ENCODE measurements around the gene PON2. TPM values are rescaled to one million over a fixed set of nuclear protein-coding genes. Genes with fewer than 3 reads are reported as not detected.

Gene PON2
- total and polyA plus RNA-seq, 2 of the 8 experiments (the other 6 are each of a cell fraction or from before 2014, with no cell fraction given) = 20.6 to 31.0 TPM

DNA sequence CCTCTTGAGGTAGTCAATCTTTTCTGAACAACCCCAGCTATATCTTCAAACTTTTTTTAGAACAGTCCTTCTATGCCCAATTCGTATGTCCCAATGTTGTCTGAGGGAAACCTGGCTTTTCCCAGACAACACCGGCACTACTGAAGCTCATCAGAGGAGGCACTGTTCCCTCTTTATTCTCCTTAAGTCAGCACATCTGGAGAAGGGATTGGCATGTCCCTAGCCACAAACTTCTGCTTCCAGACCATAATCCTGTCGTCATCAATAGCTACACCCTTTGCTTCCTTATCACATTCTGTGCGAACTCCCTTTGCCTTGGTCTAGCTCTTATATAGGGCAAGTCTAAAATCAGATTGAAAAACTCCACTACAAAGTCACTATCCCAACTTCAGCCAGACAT is 61.5 kb downstream of the PON2 start:
- no peaks in the 10 kb centered on the region for H3K36me3 ChIP-seq (ENCODE audit: control insufficient read depth in 2 of 4, insufficient read depth in 4 of 4, low read length in 3 of 4)
- DNase-seq (ENCODE audit: low read depth in 1 of 2, low spot score in 2 of 2) (no peak), FAIRE-seq (no peak)
- H3K4me3 ChIP-seq (ENCODE audit: extremely low read depth in 1 of 4, insufficient read depth in 2 of 4, low read depth in 3 of 4, low read length in 4 of 4) = no peak overlapping the region
- H2AFZ ChIP-seq (ENCODE audit: low read length) = no peak overlapping the region
- no peak overlapping the region for H2BK120ac ChIP-seq (replicated peaks; ENCODE audit: low read depth, low read length)
- no peaks in the 10 kb centered on the region for H3K79me2 ChIP-seq (ENCODE audit: control insufficient read depth in 1 of 2, insufficient read depth in 2 of 2, low read length in 2 of 2)
- H3K9ac ChIP-seq (replicated peaks in 1 of 4; ENCODE audit: extremely low read depth in 1 of 4, low read depth in 3 of 4, low read length in 3 of 4) = no peak overlapping the region
- H3K27me3 ChIP-seq (replicated peaks in 1 of 4; ENCODE audit: control insufficient read depth in 3 of 4, extremely low read depth in 1 of 4, insufficient read depth in 3 of 4, low read length in 3 of 4) = no peaks in the 10 kb centered on the region
- WGBS, 2 experiments (ENCODE audit: extremely low coverage in 1 of 2, insufficient coverage in 1 of 2, insufficient read length in 1 of 2, insufficient replicate concordance in 2 of 2, low coverage in 1 of 2, low lambda C conversion rate in 2 of 2, missing lambda C conversion rate in 1 of 2) = 91% methylated on average over 4 of the region's 4 CpGs; no CpG with 5 or more reads in 1 of the 2 experiments
- H2BK20ac ChIP-seq (ENCODE audit: low read length) = no peak overlapping the region
- no peak overlapping the region for H4K8ac ChIP-seq (ENCODE audit: extremely low read depth, insufficient read depth, low read length)
- H3K18ac ChIP-seq (ENCODE audit: extremely low read depth, low read length) = no peak overlapping the region
- no peak overlapping the region for H3K4me2 ChIP-seq (ENCODE audit: insufficient read depth in 1 of 2, low read depth in 2 of 2, low read length in 2 of 2)
- H3K14ac ChIP-seq (ENCODE audit: insufficient read length) = no peak overlapping the region
- H4K91ac ChIP-seq (replicated peaks; ENCODE audit: insufficient read length, low read length) = no peak overlapping the region
- H2BK5ac ChIP-seq (ENCODE audit: low read depth, low read length) = no peak overlapping the region
- H2BK15ac ChIP-seq (ENCODE audit: low read length) = no peak overlapping the region
- H4K20me1 ChIP-seq (replicated peaks in 1 of 2; ENCODE audit: control insufficient read depth in 1 of 2, insufficient read depth in 2 of 2, low read length in 2 of 2) = no peaks in the 10 kb centered on the region
- H3K23me2 ChIP-seq (ENCODE audit: low read depth, low read length) = no peaks in the 10 kb centered on the region; the same call in 1 of the 2 replicates
- H3K4me1 ChIP-seq (replicated peaks in 1 of 4; ENCODE audit: control insufficient read depth in 3 of 4, insufficient read depth in 4 of 4, low read length in 3 of 4) = no peaks in the 10 kb centered on the region
- no peak overlapping the region for H3K27ac ChIP-seq (ENCODE audit: low read depth, low read length)
- CTCF ChIA-PET (ENCODE audit: partially characterized antibody) = interaction anchor here (0.7 to 1.5 kb wide), 8 partner anchors 8 to 375 kb away, joined by 3 to 5 read pairs (median 3); partner anchors contain the start of gene PON3
- H2AK5ac ChIP-seq (ENCODE audit: low read depth, low read length) = no peak overlapping the region
- H3K79me1 ChIP-seq (ENCODE audit: low read depth, low read length) = no peaks in the 10 kb centered on the region
- peaks cover 0 to 6% of the 10 kb centered on the region in 2 experiments; a peak in 1 of 4 replicates for H3K9me3 ChIP-seq (ENCODE audit: insufficient read depth in 2 of 2, low read depth in 1 of 2, low read length in 1 of 2)
- H3K4ac ChIP-seq (replicated peaks; ENCODE audit: insufficient read length, low read depth, low read length) = no peak overlapping the region
- H4K5ac ChIP-seq (ENCODE audit: insufficient read length, low read depth, low read length) = no peak overlapping the region
- no peak overlapping the region for H3K23ac ChIP-seq (ENCODE audit: insufficient read length)
- H3K56ac ChIP-seq (replicated peaks; ENCODE audit: insufficient read length, low read depth, low read length) = no peak overlapping the region
- no peak overlapping the region for H2BK12ac ChIP-seq (ENCODE audit: low read depth, low read length)
- POLR2A ChIA-PET (ENCODE audit: partially characterized antibody) = no interaction called here
- TF ChIP-seq RNF2 (IDR thresholded peaks at IDR 0.05; ENCODE audit: borderline replicate concordance, low read depth, low read length, missing control alignments, poor library complexity, severe bottlenecking) (no peak), MAFK (IDR thresholded peaks at IDR 0.05; ENCODE audit: low read depth, low read length) (0 out of 2 replicates have a peak, but pooled peaks have one; percentile 29)
- TF ChIP-seq, protein P1, sequence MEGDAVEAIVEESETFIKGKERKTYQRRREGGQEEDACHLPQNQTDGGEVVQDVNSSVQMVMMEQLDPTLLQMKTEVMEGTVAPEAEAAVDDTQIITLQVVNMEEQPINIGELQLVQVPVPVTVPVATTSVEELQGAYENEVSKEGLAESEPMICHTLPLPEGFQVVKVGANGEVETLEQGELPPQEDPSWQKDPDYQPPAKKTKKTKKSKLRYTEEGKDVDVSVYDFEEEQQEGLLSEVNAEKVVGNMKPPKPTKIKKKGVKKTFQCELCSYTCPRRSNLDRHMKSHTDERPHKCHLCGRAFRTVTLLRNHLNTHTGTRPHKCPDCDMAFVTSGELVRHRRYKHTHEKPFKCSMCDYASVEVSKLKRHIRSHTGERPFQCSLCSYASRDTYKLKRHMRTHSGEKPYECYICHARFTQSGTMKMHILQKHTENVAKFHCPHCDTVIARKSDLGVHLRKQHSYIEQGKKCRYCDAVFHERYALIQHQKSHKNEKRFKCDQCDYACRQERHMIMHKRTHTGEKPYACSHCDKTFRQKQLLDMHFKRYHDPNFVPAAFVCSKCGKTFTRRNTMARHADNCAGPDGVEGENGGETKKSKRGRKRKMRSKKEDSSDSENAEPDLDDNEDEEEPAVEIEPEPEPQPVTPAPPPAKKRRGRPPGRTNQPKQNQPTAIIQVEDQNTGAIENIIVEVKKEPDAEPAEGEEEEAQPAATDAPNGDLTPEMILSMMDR (IDR thresholded peaks at IDR 0.05; ENCODE audit: control extremely low read depth in 1 of 3, insufficient read depth in 1 of 3, low read depth in 1 of 3, low read length in 3 of 3) = peak in 1 of 3 experiments; percentile 27; a peak in 1 of 4 replicates
